Activated CD4-positive, alpha-beta T cell treated with anti-CD3 and anti-CD28 coated beads, Interleukin-2, amount 50 U/mL, for 16 hours (primary cell): ENCODE results near the gene CCNA1.

Source experiments
- DNase-seq: peaks from one replicate; pipeline ENCODE4 v3.0.0-alpha.2; 2020

CCNA1 gene

DNA sequence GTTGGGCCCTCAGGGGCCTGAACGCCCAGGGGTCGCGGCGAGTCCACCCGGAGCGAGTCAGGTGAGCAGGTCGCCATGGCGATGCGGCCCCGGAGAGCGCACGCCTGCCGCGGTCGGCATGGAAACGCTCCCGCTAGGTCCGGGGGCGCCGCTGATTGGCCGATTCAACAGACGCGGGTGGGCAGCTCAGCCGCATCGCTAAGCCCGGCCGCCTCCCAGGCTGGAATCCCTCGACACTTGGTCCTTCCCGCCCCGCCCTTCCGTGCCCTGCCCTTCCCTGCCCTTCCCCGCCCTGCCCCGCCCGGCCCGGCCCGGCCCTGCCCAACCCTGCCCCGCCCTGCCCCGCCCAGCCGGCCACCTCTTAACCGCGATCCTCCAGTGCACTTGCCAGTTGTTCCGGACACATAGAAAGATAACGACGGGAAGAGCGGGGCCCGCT is at the start of gene CCNA1:
Gene CCNA1, plus strand, starts transcription at position 390 of the 439 bp plus-strand sequence. CDS start 562 bp downstream, outside the sequence.
- peak; percentile 37 for DNase-seq

DNA sequence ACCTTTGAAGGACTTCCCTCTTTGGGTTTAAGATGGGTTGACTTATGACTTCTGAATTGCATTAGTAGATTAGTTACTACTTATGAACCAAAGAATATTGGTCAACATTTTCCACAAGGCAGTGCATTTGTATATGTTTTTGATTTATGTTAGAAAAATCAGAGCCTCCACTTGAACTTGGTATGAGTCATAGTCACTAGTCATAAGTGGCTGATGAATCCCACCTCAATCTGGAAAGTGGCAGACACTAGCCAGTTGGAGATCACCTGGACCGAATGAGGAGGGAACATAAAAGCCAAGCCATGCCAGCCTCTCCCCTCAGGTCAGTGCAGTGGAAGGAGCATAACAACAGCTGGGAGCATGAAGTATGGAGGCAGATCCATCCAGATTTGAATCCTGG is 46.8 kb upstream of the CCNA1 start:
- DNase-seq, result no peak

DNA sequence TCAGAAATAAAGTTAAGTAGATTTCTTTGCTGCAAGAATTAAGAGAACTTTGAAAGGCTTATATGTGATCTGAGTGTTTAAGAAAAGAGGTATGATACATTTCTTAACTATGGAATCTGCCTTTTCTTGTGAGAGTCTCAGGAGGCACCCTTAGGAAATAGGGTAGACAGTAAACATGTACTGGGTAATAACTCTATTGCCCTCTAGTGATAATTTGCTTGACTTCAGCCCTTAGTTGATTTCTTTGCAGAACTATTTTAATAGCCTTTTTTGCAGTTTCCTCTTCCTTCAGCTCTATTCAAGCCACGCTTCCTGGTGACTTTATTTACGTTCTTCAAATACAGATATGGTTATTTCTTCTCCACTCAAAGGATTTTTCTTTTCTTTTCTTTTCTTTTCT is 37.0 kb upstream of the CCNA1 start:
- no peak for DNase-seq

DNA sequence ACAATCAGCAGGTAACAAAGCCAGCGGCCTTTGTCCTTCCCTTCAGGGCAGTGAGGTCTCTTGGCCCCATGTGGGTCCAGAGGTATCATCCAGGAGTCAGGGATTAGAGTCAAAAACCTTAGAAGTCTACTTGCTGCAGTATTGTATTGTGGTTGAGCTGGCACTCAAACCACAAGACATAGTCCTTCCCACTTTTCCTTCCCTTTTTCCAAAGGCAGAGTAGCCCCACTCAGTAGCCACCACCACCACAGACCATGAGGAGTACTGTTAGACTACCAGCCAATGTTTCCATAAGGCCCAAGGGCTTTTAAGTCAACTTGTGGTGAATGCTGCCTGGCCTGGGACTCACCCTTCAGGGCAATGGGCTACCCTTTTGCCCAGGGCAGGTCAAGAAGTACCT is 27.1 kb upstream of the CCNA1 start:
- DNase-seq, result no peak

DNA sequence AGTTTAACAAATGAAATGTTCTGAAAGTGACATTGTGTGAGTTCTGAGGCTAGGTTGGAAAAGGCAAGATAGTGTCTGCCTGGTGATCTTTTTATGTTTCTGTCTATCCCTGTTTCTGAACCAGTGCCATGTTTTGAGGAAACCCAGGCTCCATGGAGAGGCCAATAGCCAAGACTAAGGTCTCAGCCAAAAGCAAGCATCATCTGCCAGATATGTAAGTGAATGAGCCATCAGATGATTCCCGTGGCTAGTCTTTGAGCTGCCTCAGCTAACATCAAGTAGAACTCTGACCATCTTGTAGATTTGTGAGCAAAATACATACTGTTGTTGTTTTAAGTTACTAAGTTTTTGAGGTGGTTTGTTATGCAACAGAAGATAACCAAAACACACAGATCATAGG is 19.6 kb upstream of the CCNA1 start:
- DNase-seq, result no peak

DNA sequence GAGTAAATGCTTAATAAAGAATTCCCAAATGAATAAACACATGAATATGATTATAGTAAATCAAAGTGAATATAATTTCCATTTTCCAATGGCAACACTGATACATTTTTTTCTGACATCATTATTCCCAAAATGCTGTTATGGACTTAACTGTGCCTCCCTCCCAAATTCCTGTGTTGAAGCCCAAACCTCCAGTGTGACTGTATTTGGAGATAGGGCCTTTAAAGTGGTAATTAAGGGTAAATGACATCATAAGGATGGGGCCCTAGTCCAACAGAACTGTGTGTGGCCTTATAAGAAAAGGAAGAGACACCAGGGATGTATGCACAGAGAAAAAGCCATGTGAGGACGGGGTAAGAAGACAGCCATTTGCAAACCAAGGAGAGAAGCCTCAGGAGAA is 19.1 kb upstream of the CCNA1 start:
- no peak for DNase-seq

DNA sequence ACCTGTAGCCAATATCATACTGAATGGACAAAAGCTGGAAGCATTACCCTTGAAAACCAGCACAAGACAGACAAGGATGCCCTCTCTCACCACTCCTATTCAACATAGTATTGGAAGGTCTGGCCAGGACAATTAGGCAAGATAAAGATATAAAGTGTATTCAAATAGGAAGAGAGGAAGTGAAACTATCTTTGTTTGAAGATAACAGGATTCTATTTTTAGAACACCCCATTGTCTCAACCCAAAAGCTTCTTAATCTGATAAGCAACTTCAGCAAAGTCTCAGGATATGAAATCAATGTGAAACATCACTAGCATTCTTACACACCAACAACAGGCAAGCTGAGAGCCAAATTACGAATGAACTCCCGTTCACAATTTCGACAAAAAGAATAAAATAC is 17.8 kb upstream of the CCNA1 start:
- DNase-seq, result peak; percentile 14

DNA sequence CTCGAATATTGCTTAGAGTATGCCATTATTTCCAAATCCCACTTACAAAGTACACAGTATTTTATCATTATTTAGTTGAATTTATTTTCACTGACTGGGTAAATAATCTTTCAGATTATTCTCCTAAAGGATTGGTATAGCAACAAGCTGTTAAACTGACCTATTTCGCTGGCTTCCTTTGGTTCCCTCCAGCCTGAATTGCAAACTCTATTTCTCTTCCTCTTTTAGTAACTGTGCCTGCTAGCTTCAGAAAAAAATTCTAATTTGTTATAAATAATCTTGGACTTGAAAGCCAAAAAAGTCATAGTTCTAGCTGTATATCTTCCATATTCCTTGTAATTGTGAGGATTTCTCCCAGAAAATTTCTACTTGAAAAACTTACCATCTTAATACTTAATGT is 15.0 kb upstream of the CCNA1 start:
- DNase-seq, result no peak

DNA sequence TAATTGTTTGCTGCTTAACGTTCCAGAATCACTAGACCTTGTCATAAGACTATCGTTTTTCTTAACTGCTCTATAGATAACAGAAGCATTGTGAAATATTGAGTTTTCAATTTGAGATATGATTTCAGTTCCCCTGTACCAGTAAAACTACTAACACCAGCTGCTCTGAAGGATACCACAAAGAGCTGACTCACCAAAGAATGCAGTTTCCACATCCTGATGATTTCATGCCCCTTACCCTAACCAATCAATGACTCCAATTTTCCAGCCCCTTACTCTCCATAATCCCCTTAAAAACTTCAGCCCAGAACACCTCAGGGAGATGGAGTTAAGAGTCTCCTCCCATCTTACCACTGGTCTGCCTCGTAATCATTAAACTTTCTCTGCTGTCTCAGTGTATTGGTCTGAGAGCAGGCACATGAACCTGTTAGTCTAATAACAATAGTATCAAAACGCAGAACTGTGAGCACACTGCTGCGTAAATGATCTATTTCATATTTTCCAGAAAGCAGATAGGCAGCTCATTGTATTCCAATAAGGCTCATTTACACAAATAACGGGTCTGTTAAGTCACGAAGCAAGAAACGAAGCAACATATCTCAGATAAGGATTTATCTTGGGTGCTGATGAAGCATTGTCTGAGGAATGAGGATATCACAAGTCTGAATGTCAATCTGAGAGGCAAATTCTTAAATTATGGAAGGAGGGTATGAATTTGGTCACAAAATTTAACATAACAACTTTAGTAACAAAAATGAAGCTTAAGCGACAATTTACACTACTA is 14.1 kb upstream of the CCNA1 start:
- DNase-seq, result peak; percentile 75

DNA sequence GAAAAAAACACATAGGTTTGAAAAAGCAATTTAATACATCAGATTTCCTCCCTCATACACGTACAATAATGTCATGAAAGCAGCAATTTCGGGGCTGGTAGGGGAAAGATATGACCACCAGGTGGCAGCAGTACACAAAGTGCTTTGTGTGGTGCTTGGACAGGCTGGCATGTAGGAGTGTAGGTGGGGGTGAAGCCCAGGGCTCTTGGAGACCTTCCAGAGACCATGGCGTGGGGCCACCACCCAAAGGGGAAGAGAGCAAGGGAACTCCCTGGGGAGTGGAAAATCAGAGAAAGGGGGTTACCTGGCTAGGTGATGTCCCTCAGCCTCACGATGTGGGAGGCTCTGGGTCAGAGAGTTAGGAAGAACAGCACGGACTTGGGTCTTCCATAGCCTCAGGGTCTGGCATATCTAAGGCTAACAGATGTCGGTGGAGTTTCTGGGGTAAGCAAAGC is 11.8 kb upstream of the CCNA1 start:
- DNase-seq, result peak; percentile 81

DNA sequence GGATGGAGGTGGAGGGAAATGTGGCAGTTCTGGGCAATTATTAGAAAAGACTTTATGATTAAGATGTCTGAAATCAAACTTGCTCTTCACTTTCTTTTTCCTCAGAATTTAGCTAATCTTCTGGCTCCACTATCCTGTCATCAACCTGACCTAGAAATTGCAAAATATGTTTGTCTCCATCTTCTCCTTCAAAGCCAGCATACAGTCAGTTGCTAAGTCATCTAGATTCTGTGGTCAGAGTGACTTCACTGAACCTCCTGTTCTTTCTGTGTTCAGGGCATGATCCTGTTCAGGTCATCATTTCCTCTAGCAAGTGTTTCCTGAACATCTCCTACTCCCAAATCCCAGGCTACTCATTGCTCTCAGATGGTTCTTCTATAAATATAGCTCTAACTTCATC is 10.8 kb upstream of the CCNA1 start:
- peak; percentile 37 for DNase-seq

DNA sequence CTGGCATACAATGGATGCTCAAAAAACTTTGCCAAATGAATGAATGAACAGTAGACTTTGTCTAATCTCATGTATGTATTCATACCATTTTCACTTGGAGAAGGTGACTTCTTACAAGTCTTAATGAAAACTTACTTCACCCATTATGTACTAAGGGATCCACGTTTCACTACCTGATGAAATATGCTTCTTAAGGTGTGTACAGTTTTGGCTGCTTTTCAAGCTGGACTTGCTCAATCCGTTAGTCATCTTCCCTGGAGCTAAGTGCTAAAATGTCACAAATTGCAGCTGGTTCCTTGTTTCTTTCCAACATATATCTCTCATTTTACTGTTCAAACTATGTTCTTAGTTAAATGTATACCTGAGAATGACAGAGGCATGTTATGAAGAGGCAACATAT is 4.2 kb upstream of the CCNA1 start:
- no peak for DNase-seq

DNA sequence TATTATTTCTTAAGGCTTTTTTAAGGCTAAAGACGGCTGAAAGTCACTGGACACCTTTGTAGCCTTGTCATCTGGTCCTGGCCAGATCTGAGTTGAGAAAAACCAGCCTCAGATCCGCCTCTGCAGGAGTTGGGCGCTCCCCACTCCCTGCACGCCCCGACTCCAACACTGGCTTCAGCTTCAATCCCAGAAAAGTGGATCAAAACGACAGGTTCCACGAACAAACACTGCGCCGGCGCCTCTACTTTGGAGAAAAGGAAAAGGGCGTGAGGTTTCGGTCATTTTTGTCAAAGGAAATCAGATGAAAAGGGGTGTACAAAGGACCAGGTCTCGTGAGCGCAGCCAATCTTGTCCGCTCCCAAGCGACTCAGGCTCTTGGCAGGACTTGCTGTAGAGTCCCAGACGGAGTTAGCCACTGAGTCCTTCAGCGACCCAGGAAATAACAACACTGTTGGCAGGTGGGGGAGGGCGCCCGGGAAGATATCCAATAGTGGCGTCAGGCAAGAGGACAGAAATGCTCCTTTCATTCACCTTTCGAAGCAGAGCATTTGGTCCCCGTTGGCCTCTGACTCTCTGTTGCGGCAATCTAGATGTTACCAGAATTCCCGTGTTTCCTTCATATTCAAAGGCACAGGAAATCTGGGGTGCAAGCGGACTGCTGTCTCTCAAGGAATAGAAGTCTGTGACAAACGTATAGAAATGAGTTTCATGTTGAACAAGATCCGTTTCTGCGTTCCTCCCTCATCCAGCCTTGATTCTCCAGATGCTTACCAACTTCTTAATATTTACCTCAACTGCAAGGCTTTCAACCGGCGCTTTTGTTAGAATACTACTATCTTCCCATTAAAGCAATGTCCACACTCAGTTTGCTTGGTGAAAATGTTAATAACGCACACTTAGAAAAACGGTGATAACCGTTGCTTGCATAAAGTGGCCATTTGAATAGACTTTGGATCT is 1.8 kb upstream of the CCNA1 start:
- DNase-seq, result no peak

DNA sequence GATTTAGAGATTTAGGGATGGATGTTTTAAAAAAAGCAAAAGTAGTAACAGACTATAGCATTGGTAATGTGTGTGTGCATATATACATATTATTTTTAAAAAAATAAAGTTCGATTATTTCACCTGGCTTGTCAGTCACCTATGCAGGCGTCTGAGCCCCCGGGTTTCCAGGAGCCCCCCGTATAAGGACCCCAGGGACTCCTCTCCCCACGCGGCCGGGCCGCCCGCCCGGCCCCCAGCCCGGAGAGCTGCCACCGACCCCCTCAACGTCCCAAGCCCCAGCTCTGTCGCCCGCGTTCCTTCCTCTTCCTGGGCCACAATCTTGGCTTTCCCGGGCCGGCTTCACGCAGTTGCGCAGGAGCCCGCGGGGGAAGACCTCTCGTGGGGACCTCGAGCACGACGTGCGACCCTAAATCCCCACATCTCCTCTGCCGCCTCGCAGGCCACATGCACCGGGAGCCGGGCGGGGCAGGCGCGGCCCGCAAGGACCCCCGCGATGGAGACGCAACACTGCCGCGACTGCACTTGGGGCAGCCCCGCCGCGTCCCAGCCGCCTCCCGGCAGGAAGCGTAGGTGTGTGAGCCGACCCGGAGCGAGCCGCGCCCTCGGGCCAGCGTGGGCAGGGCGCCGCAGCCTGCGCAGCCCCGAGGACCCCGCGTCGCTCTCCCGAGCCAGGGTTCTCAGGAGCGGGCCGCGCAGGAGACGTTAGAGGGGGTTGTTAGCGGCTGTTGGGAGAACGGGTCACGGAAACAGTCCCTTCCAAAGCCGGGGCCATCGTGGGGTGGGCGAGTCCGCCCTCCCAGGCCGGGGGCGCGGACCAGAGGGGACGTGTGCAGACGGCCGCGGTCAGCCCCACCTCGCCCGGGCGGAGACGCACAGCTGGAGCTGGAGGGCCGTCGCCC is 840 bp upstream of the CCNA1 start:
- DNase-seq, result no peak

DNA sequence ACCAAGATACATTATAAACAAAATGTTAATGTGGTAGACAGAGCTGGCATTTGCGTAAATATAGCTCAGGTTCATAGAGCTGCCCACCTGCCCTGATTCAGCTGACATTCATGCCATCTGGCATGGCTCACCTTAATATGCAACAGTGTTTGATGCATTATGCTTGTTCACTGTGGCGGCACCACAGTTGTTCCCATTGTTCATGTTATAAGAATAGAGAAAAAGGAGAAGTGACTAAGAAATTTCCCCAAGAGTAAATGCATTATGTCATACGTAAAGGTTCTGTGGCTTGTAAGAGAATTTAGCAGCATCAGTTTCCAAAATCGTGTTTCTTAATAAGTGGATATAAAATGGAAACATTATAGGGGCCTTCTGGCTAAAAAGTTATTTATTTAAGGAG is 4.5 kb downstream of the CCNA1 start:
- DNase-seq, result no peak

DNA sequence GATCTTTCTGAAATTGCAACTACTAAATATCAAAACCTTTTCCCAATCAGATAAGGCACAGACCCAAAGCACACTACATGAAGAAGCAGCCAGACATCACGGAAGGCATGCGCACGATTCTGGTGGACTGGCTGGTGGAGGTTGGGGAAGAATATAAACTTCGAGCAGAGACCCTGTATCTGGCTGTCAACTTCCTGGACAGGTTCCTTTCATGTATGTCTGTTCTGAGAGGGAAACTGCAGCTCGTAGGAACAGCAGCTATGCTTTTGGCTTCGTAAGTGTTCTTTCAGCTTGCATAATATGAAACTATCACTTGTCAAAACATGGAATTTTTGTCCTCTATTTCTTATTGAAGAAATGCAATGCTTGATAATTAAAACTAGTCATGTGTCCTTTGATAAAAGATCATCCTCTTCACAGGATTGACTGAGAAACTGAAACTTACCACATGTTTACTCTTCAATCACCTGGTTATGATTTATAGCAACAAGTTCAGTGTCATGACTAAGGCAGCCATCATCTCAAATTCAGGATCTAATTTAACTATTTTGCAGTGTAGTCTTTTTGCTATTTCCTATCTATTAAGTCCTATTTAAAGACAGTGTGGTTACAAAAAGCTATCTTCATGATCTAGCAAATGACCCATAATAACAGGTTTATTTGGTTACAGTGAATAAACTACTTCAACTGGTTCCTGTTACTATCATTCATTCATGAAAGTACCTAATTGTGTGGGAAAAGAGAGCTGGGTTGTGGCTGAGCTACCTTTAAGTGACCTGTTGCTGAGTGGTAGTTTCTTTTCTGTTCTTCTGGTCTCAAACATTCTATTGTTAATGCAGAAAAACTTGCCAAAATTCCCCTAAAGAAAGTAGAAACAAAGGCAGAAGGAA is 6.5 kb downstream of the CCNA1 start:
- no peak for DNase-seq

DNA sequence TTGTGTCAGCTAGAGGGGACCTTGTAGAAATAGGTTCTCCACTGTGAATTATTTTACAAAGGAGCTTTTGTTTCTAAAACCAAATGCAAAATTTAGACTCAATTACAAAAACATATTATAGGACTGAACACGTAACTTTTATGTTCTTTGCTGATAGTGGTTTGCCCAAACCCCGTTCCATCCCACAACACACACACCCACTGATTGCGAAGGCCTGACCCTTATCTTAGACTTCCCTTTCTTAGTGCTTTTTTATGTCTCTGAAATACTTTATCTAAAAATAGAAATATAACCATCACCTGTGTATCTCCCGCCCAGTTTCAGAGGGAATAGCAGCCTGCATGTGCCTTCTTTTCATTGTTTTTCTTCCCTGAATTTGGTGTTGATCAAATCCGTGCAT is 13.0 kb downstream of the CCNA1 start:
- DNase-seq, result no peak

DNA sequence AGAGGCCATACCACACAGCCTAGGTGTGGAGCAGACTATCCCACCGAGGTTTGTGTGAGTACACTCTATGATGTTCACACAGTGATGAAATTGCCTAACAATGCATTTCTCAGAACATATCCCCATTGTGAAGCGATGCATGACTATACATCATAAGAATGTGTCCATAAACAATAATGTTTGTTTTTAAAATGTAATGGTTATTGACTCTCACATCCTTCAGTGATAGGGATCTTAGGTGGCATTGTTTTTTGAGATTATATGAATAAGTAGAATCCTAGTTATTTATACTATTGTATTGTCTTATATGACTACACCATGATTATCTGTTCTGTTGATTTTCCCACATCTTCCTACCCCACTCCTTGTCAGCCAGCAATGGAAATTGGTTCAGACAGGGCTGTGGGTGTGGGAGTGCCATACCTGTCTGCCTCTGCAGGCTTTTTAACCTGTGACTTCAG is 13.6 kb downstream of the CCNA1 start:
- DNase-seq, result no peak

DNA sequence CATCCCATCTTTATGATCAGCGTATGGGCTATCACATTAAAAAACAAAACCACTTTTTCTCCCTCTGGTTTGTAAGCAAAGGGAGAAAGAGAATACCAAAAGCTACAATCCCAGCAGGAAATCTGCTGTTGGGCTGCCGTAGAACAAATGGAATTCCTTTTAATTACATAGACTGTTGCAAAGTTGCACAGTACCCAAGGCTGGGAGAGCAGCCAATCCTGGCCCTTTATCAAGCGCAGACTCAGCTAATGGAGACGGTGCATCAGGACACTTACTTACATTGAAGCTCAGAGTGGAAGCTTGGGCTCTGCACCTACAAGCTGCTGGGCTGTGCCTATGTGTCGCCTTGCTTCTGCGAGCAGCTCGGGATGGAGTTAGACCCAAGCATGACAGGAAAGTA is 15.2 kb downstream of the CCNA1 start:
- no peak for DNase-seq

DNA sequence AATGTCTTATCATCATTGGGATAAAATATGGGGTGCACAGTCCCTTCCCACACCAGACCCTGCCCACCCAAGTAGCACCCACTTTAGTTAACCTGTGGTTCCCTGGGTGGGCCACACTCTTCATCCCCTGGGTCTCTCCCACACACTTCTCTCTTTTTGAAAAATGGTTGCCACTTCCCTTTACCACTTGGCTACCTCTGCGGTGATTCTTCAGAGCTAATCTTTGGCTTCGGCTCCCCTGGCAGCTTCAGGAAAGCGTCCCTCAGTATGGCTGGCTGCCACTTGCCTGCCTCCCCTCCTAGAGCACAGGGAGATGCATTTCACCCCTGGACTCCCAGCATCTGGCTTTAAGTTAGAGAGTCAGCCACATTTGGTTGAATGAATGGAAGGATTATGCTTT is 18.2 kb downstream of the CCNA1 start:
- no peak for DNase-seq

DNA sequence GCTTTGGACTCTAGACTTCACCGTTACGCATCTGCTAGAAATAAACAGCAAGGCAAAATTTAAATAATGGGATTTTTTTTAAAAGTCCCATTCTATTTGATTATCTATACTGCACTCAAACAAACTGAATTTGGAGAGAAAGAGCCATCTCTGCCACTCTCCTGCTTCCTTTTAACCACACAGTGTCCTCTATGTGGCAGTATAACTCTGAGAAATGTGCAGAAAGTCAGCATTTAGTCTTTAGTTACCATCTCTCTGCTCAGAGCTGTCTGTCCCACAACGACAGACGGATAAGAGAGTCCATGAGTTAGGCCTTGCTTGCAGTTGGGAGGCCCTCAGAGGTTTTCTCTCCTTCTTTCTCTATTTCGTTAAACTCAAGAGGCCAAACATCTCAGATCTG is 21.2 kb downstream of the CCNA1 start:
- no peak for DNase-seq

DNA sequence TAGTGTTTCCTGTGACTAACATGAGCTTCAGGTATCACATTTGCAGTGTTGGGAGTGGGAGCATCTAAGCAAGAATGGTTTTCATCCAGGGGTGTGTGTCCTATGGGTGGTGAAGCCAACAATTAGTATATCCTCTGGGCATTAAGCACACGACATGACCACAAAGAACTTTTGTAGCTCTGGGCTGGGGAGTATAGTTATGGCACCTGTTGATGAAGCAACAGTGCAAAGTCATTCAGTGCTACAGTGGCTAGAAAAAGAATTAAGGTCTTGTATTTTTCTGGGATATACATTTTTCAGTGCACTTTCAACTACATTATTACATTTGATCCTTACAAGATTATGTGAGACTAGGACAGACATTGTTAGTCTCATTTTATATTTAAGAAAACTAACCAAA is 21.8 kb downstream of the CCNA1 start:
- DNase-seq, result no peak
